HG03565 (cell line): ENCODE data around the gene BCORL1.

Experiments
- ATAC-seq: cut with Tn5 transposase; IDR thresholded peaks from one replicate; pipeline ENCODE4 v1.9.1; 2021; ENCODE audit warnings: mild to moderate bottlenecking, moderate library complexity; ENCODE audit not compliant: unreplicated experiment

The BCORL1 gene

DNA sequence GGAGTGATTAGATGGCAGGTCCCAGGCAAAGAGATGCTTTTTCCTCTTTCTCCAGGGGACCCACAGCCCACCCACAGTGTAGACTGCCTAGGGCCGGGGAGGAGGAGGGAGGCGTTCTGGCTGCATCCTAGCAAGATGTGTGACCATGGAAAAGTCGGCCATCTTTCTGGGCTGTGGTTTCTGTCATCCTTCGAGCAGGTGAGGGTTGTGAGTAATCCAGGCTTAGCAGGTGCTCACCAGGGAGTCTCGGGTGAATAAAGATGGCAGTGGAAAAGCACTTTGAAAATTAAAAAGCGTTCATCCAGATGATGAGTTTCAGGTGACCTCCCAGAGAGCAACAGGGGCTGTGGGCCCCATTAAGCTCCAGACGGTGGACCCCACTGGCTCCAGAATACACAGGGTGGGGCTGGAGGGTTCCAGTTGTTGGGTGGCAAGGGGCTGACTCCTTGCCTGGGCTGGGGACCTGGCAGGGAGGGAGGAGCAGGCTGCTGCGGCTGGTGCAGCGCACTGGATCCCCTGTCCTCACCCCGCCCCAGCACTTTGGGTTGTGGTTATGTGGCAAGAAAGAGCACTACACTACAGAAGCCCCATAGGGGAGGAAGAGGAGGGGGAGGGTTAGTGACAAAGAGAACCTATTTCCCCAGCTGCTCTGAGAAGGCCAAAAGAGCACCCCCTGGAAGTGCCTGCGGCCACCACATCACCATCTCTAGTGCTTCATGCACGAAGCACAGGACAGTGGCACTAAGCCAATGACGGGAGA is 104.2 kb downstream of the BCORL1 start:
- peak; percentile 38 for ATAC-seq

DNA sequence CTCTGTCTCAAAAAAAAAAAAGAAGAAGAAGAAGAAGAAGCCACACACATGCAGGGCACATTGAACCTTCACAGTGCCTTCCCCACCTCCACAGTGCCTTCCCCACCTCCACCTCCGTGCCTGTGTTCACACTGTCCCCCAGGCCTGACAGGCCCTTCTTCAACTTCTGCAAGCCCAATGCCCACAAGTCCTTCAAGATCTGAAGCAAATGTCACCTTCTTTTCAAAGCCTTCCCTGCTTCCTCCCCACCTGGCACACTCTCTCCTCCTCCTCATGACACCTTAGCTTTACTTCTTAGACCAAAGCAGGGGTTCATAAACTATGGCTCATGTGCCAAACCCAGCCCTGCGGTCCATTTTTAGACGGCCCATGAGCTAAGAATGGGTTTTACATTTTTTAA is 107.9 kb downstream of the BCORL1 start:
- ATAC-seq = no peak

DNA sequence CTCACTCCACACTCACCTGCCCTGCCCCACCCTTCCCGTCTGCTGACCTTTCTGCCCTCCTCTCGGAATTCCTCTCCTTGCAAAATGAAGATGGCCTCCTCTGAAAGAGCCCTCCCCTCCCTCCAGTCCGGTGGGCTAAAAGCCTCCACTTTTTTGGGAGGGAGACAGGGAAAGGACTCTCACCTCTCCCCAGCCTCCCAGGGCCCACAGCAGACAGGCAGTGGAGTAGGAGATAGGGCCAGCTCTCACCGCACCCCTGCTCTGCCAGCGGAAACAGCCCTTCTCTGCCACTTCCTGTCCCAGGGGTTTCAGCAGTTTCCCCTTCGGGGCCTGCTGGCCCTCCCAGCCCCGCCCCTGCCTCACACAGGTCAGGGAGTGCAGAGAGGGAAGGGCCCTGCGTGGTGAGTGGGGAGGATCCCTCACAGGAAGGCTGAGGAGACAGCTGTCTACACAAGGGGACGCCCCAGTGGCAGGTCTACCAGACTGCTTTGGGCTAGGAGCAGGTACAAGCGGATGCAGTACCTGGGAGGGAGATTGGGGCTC is 109.6 kb downstream of the BCORL1 start:
- peak; percentile 99 for ATAC-seq

DNA sequence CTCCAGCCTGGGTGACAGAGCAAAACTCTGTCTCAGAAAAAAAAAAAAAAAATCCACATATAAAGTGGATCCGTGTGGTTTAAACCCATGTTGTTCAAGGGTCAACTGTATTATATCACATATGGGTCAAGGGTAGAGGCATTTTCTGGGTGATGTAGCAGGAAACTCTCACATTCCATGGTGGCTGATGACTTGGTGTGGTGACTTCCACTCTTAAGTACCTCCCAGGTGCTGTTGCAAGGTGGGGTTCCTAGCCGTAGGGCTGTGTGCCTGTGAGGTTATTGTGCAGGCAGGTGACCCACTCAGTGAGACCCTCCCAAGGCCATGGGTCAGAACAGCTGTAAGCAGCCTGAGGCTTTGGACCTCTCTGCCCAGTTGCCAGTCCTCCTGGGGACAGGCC is 110.8 kb downstream of the BCORL1 start:
- no peak for ATAC-seq

DNA sequence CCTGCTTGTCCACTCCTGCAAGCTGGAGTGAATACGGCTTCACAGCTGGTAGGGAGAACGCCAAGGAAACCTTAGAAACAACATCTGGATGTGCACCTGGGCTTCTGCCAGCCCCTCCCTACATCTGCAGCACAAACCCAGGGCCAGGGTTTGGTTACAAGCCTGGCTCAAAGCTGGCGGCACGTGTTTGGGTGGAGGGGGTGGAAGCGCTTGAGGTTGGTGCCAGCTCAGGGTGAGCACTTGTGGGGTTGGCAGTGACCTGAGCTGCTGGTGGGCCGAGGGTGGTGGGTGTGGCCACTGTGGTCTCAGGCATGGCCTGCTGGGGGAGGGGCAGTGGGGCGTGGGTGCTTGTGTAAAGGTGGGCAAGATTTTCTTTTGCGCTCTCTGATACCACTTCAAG is 112.3 kb downstream of the BCORL1 start:
- ATAC-seq = no peak

DNA sequence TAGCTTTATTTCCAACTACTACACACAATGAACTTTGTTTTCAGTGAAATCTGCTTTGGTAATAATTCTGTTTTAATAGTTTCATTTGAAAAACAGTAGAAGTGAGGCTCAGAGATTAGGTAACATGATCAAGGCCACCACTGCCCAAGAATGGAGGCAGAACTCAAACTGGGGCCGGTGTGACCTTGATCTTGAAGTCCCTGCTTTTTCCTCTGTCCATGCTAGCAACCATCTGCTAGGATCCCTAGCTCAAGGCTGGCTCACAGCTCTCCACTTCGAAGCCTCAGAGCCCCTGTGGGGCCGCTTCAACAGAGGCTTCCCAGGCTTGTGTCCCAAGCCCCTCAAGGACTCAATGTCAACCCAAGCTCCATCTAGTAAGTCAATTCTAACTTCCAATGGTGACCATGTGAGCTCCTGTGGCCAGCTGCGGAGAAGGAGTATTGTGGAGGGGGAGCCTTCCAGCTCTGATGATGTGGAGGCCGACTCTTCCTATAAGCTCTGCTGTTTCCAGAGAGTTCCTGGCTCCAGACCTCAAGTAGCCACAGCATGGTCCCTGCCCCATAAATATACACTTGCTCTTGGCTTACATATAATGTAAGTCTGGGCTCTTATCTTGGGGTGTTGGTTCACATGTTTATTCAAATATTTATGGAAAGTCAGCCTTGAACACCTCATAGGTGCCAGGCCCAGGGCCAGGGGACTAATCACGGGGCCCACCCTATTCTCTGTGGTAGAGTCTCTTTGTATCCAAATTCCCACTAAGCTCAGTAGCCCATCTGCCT is 113.0 kb downstream of the BCORL1 start:
- ATAC-seq = no peak

DNA sequence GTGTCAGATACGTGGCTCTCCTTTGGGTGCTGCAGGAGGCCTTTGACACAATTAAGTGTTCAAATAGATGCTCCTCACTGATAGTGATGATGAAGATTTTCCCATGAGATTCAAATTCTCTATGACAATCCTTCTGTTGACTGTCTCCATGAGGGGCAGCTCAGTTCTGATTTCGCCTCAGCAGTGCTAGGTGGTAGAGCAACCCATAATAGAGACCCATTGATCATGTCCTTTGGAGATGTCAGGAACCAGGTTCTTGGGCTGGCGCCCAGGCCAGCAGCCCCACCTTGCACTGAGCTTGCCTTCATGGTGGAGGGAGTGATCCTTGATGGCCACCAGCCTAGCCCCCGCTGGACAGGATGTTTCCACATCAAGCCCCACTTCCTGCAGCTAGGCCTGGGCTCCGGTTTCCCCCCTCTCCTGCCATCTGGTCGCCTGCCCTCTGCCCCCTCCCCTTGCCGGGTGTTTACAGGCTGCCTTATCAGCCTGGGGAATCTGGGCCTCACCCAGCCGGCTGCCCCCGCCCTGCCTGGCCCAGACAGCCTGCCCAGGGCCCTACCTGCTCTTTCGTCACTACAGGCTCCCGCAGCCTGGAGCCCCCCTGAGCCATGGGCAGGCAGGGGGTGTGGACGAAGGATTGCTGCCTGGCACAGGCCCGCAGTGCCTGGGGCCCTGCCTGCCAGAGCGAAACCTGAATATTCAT is 115.2 kb downstream of the BCORL1 start:
- ATAC-seq = no peak

DNA sequence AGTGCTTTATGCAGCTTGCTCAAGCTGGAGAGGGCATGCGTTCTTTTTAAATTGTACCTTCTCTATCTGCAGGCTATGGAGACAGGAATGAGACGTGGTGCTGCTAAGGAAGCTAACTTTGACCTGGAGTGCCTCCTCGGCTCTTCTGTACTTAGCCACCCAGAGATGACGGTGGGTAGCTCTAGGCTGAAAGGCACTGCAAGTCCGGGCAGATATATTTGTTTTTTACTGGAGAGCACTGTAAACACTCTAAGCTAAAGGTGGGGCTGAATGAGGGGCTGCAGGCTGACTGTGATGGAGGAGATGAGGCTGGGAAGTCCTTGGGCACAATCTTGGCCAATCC is 115.7 kb downstream of the BCORL1 start:
- no peak for ATAC-seq

DNA sequence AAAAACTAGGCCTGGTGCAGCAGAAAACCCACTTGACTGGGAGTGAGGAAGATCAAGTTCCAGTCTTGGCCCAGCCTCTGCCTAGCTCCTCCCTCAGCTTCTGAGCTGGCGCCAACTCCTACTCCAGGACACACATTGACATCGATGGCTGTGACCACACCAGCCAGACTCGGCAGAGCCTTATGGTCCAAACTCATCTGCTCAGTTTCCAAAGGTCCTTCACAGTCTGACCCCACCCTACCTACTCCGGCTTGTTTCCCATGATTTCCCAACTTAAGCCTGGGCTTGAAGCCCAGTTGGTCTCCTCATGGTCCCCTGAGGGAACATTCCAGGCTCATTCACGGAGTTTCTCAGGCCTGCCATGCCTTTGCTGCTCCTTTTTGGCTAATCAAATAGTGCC is 117.7 kb downstream of the BCORL1 start:
- ATAC-seq = no peak

DNA sequence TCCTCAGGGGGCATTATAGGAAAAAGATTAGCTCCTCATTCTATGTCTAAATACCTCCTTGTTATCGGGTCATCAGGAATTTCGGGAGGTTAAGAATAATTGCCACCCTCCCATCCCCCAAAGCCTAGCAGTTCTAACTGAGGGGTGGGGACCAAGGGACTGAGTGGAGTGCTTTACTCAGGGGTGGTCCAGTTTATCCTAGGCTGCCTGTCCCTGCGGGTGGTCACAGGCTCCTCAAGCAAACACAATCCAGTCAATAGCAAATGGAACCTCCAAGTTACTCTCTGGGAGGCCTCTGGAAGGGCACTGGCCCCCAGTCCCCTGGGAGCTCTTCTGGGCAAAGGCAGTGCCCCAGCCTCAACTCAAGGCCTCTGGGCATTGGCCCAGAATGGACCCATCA is 121.2 kb downstream of the BCORL1 start:
- ATAC-seq = no peak

DNA sequence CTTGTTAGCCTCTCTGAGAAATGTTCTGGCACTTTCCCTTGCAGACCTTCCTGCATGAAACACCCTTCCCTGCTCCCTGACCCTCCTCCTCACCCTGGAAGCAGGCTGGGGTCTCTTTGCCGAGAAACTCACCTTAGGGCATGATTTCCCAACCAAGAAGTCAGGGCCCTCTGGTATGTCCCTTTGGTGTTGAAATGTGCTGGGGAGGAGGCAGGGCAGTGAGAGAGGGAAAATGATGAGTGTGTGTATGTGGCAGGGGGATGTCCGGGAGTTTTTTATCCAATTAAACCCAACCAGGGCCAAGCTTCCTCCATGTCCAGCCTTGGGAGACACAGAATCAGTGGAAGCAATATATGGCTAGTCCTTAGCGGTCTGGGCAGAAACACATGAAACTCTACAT is 122.8 kb downstream of the BCORL1 start:
- no peak for ATAC-seq

DNA sequence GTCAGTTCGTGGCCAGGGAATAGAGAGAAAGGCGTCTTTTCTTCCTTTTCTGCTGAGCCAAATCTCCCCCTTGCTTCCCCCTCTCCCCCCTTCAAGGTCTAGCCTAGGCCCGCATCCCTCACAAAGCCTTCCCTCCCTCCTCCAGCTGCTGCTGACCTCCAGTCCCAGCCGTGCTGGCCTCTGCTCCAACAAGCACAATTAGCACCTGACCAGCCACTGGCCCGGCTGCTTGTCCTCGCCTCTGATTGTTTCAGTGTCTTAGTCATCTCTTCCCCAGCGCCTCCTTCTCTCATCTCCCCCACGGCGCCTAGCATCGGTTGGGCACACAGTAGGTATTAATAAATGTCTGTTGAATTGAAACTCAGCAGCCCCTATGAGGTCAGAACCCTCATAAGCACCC is 123.6 kb downstream of the BCORL1 start:
- ATAC-seq = no peak
